ENCODE data around the gene KRT75. TPM values are rescaled to one million over a fixed set of nuclear protein-coding genes. Genes with fewer than 3 reads are reported as not detected.

Gene KRT75
- total and polyA plus RNA-seq, 3 donors from 2014 or later: 0.19 TPM; not detected in 2

GRCh38 chr12:52402377-52402776, 31.8 kb downstream of the KRT75 start:
- no peaks in the 10 kb centered on the region for H3K36me3 ChIP-seq (ENCODE audit: low read depth, missing control alignments)
- DNase-seq: no peak
- intact Hi-C loops (cut with DNase I; ENCODE audit: low total_unique reads): no loop called here
- H3K9me3 ChIP-seq: no peaks in the 10 kb centered on the region
- TF ChIP-seq POLR2A (IDR thresholded peaks at IDR 0.05) (no peak), CTCF (IDR thresholded peaks at IDR 0.05) (no peak)
- no peaks in the 10 kb centered on the region for H3K27me3 ChIP-seq
- no peak overlapping the region for H3K27ac ChIP-seq
- H3K4me1 ChIP-seq: no peaks in the 10 kb centered on the region
- 93 to 96% methylated on average over 2 of the region's 2 CpGs for WGBS, 2 donors
- H3K4me3 ChIP-seq: no peak overlapping the region

GRCh38 chr12:52401926-52402325, 32.2 kb downstream of the KRT75 start:
- no peak for TF ChIP-seq CTCF (IDR thresholded peaks at IDR 0.05)
- no peak for TF ChIP-seq POLR2A (IDR thresholded peaks at IDR 0.05)
- 77 to 85% methylated on average over 4 of the region's 4 CpGs for WGBS, 2 donors

GRCh38 chr12:52401526-52401925, 32.6 kb downstream of the KRT75 start:
- Histone ChIP-seq H3K27ac (no peak overlapping the region), H3K4me3 (no peak overlapping the region), H3K9me3 (no peaks in the 10 kb centered on the region), H3K36me3 (ENCODE audit: low read depth, missing control alignments) (no peaks in the 10 kb centered on the region), H3K27me3 (no peaks in the 10 kb centered on the region), H3K4me1 (no peaks in the 10 kb centered on the region)
- TF ChIP-seq CTCF (IDR thresholded peaks at IDR 0.05): no peak
- TF ChIP-seq POLR2A (IDR thresholded peaks at IDR 0.05): no peak
- intact Hi-C loops (cut with DNase I; ENCODE audit: low total_unique reads): no loop called here
- 91 to 96% methylated on average over 5 of the region's 5 CpGs for WGBS, 2 donors
- no peak for DNase-seq

More at GRCh38 chr12:52401926-52402325, 32.2 kb downstream of the KRT75 start:
- Histone ChIP-seq H3K4me1 (no peaks in the 10 kb centered on the region), H3K27ac (no peak overlapping the region), H3K9me3 (no peaks in the 10 kb centered on the region), H3K36me3 (ENCODE audit: low read depth, missing control alignments) (no peaks in the 10 kb centered on the region), H3K27me3 (no peaks in the 10 kb centered on the region), H3K4me3 (no peak overlapping the region)
- DNase-seq: no peak
- intact Hi-C loops (cut with DNase I; ENCODE audit: low total_unique reads): no loop called here

- TF ChIP-seq CTCF (IDR thresholded peaks at IDR 0.05) (no peak), POLR2A (IDR thresholded peaks at IDR 0.05) (no peak)
- DNase-seq: no peak
- Histone ChIP-seq H3K27me3 (no peaks in the 10 kb centered on the region), H3K36me3 (ENCODE audit: low read depth, missing control alignments) (no peaks in the 10 kb centered on the region), H3K27ac (no peak overlapping the region), H3K4me3 (no peak overlapping the region), H3K9me3 (no peaks in the 10 kb centered on the region), H3K4me1 (no peaks in the 10 kb centered on the region)
- WGBS, 2 donors: 87 to 93% methylated on average over 9 of the region's 9 CpGs
- intact Hi-C loops (cut with DNase I; ENCODE audit: low total_unique reads): no loop called here
Measured at GRCh38 chr12:52400906-52401305, 33.3 kb downstream of the KRT75 start.

- no peak overlapping the region for H3K27ac ChIP-seq
Measured at GRCh38 chr12:52399756-52400155, 34.4 kb downstream of the KRT75 start.

More at GRCh38 chr12:52399756-52400155, 34.4 kb downstream of the KRT75 start:
- no peaks in the 10 kb centered on the region for H3K36me3 ChIP-seq (ENCODE audit: low read depth, missing control alignments)
- H3K9me3 ChIP-seq: no peaks in the 10 kb centered on the region
- H3K4me3 ChIP-seq: no peak overlapping the region
- no peaks in the 10 kb centered on the region for H3K27me3 ChIP-seq
- TF ChIP-seq CTCF (IDR thresholded peaks at IDR 0.05): no peak
- TF ChIP-seq POLR2A (IDR thresholded peaks at IDR 0.05): no peak
- no peaks in the 10 kb centered on the region for H3K4me1 ChIP-seq
- WGBS, 2 donors: 93 to 94% methylated on average over 13 to 16 of the region's 16 CpGs
- no peak for DNase-seq
- intact Hi-C loops (cut with DNase I; ENCODE audit: low total_unique reads): no loop called here

Measured in testis (tissue), 3 donors.